GM19455 (cell line): ENCODE data around the gene ADAT2.
"Not testable (repeated sequence)": the region's sequence is repeated elsewhere in the genome, so short reads cannot be mapped to it uniquely, and the experiment has no call there.

Experiments used
- ATAC-seq: cut with Tn5 transposase; IDR thresholded peaks from one replicate; pipeline ENCODE4 v1.9.1; 2021; ENCODE audit not compliant: unreplicated experiment

The ADAT2 gene

DNA sequence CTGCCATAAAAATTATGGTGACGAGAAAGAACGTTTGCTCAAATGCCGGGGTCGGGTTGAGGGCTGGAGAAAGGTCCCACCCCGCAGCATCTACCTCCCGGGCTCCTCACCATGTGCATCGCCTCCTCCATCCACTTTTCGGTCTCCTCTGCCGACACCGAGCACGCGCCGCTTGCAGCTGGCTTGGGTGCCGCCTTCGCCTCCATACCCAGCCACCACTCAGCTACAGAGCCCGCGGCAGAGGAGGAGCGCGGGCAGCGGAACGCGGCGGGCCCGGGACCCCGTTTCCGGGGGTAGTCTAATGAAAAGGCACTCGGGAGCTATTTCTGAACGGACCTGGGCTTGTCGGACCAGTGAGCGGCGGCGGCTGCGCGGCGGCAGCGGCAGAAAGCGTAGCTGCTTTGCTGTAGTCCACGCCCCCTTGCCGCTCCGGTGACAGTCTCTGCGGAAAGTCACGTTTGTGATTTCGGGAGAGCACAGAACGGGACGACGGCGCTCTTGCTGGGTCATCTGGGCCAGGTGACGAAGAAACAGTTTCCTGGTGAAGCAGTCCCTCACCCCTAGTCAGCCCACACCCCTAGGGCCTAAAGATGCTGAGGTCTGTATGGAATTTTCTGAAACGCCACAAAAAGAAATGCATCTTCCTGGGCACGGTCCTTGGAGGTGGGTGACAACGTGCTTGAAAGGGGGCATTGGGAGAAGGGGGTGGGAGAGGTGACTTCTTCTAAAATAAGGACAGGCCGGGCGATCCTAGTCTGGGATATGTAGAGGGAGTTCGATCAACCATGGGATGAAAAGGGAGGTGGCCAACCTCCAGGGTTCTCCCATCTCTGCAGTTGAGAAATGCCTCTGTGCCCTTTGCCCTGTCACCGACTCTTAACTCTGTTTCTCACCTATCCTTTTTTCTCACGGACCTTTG, at the start of gene ADAT2, which contains the start of gene PEX3:
Gene ADAT2, minus strand, starts transcription at position 243 of the 919 bp plus-strand sequence. Its CDS starts 37 bp downstream, at position 206.
Gene PEX3, plus strand, starts transcription at position 353 of the 919 bp plus-strand sequence. Its CDS starts 238 bp downstream, at position 591.
- ATAC-seq: peak; percentile 99

GRCh38 chr6:143498428-143498827, 47.9 kb upstream of the ADAT2 start:
- no peak for ATAC-seq

- no peak for ATAC-seq
Observed at GRCh38 chr6:143496974-143497373, 46.5 kb upstream of the ADAT2 start.

GRCh38 chr6:143490775-143491174, 40.3 kb upstream of the ADAT2 start:
- ATAC-seq: no peak

DNA sequence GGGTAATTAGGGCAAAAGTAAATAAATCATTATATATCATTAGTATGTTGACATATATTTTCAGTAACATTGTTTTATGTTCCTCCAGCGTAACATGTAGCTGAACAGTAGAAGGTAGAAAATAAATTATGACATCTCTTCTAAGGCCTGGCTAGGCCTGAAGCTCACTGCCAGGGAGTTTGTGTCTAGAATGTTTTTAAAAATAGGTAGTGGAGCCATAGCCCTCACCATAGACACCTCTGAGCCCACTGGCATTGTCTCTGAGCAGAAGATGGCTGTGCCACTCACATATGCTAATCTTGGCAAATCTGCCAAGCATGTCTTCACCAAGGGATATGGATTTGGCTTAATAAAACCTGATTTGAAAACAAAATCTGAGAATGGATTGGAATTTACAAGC, 39.7 kb upstream of the ADAT2 start:
- ATAC-seq: no peak

GRCh38 chr6:143486752-143487151, 36.3 kb upstream of the ADAT2 start:
- ATAC-seq: no peak

GRCh38 chr6:143485967-143486366, 35.5 kb upstream of the ADAT2 start:
- ATAC-seq: no peak

DNA sequence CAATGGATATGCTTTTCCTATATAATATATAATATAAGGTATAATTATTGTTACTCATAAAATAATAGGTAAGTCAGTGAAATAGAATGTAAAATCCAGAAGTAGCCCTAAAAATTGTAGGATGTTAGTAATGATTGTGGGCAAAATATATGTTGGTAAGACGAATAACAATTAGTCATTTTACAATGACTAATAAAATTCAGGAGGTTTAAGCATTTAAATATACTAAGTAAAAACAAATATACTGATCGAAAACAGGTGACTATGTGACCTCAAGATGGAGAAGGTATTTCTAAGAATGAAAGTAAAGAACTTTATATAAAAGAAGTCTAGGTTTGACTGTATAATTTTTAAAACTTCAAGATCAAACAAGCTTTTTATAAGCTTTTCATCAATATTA, 32.1 kb upstream of the ADAT2 start:
- ATAC-seq: no peak

GRCh38 chr6:143478479-143479062, 28.1 kb upstream of the ADAT2 start:
- ATAC-seq: no peak

DNA sequence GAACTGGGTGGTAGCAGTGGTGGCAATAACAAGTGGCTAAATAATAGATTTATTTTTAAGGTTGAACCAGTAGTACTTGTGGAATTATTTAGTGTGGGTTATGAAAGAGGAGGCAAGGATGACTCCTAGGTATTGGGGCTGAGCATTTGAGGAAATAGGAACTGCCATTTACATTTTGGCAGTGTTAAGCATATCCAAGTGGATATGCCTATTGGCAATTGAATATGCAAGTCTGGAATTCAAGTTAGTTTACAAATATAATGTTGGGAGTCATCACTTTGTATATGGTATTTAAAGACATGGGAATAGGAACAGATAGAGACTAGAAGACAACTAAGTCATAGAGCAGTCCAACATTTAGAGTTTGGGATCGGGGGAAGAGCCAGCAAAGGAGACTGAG, 26.1 kb upstream of the ADAT2 start:
- no peak for ATAC-seq

DNA sequence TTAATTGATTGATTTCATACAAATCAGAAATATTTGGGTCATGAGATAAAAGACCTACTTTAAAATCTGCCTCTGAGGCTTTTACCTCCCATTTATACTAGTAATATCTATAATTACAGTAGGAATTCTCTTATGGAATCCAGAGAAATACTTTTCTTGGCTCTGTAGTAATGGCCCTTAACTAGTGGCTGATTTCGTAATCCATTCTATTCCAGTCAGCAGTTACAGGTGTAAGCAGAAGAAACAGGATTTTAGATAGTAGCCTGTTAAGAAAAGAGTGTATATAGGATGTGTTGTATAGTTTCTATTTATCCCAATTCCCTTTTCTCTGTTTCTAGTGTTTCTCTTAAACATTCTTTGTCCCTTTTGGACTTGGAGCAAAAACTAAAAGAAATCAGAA, 21.3 kb upstream of the ADAT2 start:
- no peak for ATAC-seq

- not testable (repeated sequence) for ATAC-seq
Observed at GRCh38 chr6:143468823-143469222, 18.3 kb upstream of the ADAT2 start.

DNA sequence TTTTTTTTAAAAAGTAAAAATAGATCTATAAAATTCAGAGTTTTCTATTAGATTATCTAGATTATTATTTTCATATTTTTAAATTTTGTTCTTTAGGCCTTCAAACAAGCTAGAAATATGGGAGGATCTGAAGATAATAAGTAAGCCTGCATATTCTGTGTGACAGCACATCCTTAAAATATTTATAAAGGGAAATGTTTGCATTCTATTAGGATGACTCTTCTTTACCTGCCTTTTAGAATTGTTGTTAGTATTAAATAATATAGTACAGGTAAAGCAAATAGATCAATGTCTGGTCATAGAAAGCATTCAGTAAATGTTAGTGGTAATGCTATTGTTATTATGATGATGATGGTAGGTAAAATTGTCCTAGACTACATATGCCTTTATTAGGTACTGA, 17.5 kb upstream of the ADAT2 start:
- ATAC-seq: no peak

DNA sequence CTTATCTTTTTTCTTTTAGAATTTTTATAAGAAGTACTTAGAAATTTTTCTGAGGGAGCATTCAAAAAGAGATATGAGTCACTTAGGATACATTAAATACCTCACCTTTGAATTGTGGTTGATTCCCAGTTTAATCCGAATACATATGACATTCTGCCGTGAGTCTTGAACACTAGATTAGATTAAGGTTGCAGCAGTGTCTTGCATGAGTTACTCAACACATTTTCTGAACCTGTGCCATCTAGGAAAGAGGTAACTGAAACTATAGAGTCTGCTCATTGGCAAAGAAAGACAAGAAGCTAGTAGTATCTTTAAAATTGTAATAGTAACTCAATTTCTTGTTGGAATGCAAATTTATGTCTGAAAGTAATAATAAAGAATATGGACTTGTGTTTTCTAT, 15.1 kb upstream of the ADAT2 start:
- no peak for ATAC-seq

DNA sequence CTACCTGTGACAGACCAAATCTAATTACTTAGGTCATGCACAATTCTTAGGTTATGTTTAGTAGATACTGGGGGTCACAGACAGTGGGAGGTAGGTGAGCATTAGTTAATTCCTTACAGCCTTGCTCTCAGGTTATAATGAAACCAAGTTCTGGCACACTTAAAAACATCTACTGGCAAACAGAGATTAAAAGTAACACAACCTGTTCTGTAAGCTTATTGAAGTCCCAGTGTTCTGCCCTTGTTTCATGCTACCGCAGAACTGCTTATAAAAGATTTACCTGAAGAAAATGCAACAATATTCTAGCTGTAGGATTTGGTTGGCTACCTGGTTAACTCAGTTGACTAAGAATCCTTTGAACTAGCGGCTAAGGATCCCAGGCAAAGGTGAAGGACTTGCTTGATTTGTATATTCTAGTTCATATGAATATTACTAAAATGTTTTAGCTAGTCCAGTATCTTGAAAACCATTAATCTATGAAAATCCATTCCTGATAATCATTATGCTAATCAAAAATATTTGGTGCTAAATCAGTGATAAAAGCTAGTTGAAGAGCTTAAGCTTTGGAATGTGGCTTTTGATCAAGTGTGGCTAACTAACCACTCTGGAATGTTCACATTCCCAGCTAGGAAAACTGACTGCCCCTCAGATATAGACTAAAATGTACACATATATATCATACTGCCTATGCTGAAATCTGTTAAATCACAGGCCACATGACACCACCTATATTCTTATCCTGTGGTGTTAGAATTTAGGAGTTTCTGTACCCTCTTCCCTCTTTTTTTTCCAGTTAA, 7.3 kb upstream of the ADAT2 start:
- ATAC-seq: no peak

DNA sequence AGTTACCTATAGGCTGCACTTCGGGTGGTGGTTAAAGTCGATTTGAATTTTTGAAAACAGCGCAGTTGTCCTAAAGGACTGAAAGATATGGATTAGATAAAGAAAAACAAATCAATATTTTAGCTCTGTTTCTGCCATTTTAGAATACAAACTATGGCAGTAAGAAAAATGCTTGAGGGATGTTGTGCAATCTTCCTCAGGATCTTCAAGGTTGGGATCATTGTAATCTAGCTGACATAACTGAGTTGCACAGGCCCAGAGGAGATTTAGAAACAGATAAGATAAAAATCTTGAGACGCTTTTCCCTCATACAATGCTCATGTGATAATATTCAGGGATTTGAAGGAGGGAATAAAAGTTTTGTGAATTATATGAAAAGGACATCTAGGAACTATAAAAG, 1.0 kb upstream of the ADAT2 start:
- no peak for ATAC-seq

DNA sequence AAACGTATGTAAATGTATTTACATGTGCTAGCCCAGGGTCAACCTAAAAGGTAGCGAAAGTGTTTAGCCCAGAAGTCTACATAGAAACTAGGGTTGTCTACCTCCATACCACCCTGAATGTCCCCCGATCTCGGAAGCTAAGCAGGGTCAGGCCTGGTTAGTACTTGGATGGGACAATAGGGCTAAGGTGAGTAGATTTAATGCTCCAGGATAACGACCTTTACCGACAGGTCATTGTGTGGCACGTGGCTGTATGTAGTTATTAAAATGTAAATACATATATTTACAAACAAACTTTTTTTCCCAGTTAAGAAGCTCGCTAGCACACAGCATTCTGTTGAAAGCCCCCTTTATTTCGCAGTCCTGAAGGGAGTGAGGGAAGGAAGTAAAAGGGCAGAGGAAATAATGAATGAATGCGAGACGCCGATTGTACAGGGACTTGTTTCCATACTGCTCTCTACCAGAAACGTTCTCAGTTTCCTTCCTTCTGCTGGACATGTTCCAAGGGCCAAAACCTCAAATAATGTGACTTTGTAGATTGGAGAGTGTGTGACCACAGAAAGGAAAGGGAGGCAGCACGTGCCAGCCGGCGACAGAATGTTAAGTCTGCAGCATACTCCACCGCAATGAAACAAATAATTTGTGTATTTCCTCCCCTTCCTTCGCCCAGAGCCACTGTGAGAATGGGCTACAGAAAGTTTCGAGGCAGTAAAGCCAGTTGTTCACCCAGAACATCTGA, 612 bp downstream of the ADAT2 start:
- peak; percentile 7 for ATAC-seq

GRCh38 chr6:143449082-143449713, 1.3 kb downstream of the ADAT2 start:
- no peak for ATAC-seq

DNA sequence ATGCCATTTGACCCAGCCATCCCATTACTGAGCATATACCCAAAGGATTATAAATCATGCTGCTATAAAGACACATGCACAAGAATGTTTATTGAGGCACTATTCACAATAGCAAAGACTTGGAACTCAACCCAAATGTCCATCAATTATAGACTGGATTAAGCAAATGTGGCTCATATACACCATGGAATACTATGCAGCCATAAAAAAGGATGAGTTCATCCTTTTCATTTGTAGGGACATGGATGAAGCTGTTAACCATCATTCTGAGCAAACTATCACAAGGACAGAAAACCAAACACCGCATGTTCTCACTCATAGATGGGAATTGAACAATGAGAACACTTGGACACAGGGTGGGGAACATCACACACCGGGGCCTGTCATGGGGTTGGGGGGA, 2.6 kb downstream of the ADAT2 start:
- not testable (repeated sequence) for ATAC-seq

GRCh38 chr6:143443096-143443495, 7.4 kb downstream of the ADAT2 start:
- no peak for ATAC-seq
